GM18517 (cell line): ENCODE results near the gene FUT8.
"Not testable (repeated sequence)": the region's sequence is repeated elsewhere in the genome, so short reads cannot be mapped to it uniquely, and the experiment has no call there.

Experiments
- ATAC-seq: cut with Tn5 transposase; IDR thresholded peaks from one replicate; pipeline ENCODE4 v1.9.1; 2021; ENCODE audit warnings: mild to moderate bottlenecking, moderate library complexity; ENCODE audit not compliant: unreplicated experiment

FUT8 gene

GRCh38 chr14:65446159-65446558 is 33.6 kb downstream of the FUT8 start:
- ATAC-seq = no peak

GRCh38 chr14:65449647-65450046 is 37.1 kb downstream of the FUT8 start:
- no peak for ATAC-seq

GRCh38 chr14:65453807-65454480 is 41.4 kb downstream of the FUT8 start:
- no peak for ATAC-seq

GRCh38 chr14:65456247-65456646 is 43.7 kb downstream of the FUT8 start:
- no peak for ATAC-seq

- ATAC-seq = peak; percentile 32
Observed at GRCh38 chr14:65461730-65462129, 49.2 kb downstream of the FUT8 start.

- ATAC-seq = peak; percentile 75
Observed at GRCh38 chr14:65462411-65462810, 49.9 kb downstream of the FUT8 start.

GRCh38 chr14:65465584-65465983 is 53.1 kb downstream of the FUT8 start:
- ATAC-seq = no peak

GRCh38 chr14:65467926-65468325 is 55.4 kb downstream of the FUT8 start:
- not testable (repeated sequence) for ATAC-seq

- ATAC-seq = no peak
Observed at GRCh38 chr14:65469903-65470302, 57.4 kb downstream of the FUT8 start.

GRCh38 chr14:65470404-65470880 is 57.9 kb downstream of the FUT8 start:
- ATAC-seq = no peak

- ATAC-seq = no peak
Observed at GRCh38 chr14:65471038-65471878, 58.7 kb downstream of the FUT8 start.

- no peak for ATAC-seq
Observed at GRCh38 chr14:65472189-65472588, 59.7 kb downstream of the FUT8 start.

- peak; percentile 80 for ATAC-seq
Observed at GRCh38 chr14:65476273-65476941, 63.9 kb downstream of the FUT8 start.

GRCh38 chr14:65476942-65477318 is 64.4 kb downstream of the FUT8 start:
- ATAC-seq = no peak

GRCh38 chr14:65478017-65478416 is 65.5 kb downstream of the FUT8 start:
- no peak for ATAC-seq

GRCh38 chr14:65478596-65478995 is 66.1 kb downstream of the FUT8 start:
- no peak for ATAC-seq

- no peak for ATAC-seq
Observed at GRCh38 chr14:65479386-65479785, 66.9 kb downstream of the FUT8 start.

GRCh38 chr14:65482757-65483438 is 70.4 kb downstream of the FUT8 start:
- no peak for ATAC-seq

GRCh38 chr14:65483647-65484046 is 71.1 kb downstream of the FUT8 start:
- no peak for ATAC-seq

- ATAC-seq = no peak
Observed at GRCh38 chr14:65485516-65485915, 73.0 kb downstream of the FUT8 start.

GRCh38 chr14:65486863-65487262 is 74.3 kb downstream of the FUT8 start:
- ATAC-seq = no peak
